Fibroblast of the aortic adventitia (primary cell): Measurements from ENCODE around the gene POLR3G. TPM values are rescaled to one million over a fixed set of nuclear protein-coding genes. Genes with fewer than 3 reads are reported as not detected.

Source experiments
- DNase-seq: peaks from one replicate; pipeline ENCODE4 v3.0.0-alpha.2; 2010; ENCODE audit warnings: low read depth
- H3K4me3 ChIP-seq: 2 replicates; pipeline ENCODE4 v1.5.1; 2011; ENCODE audit warnings: low read depth, mild to moderate bottlenecking, control low read depth, low read length, moderate library complexity
- total RNA-seq: library from RNA; depleted of rRNA; stranded (reverse); fragments of >200 nt; gene quantifications from 2 replicates; pipeline ENCODE4 v1.2.3, GENCODE V29; 2012; ENCODE audit warnings: low replicate concordance
- TF ChIP-seq, protein P1 (sequence below): IDR thresholded peaks from 2 replicates; pipeline ENCODE4 v1.5.1; 2011; ENCODE audit warnings: mild to moderate bottlenecking, low read length, control low read depth, inconsistent platforms; ENCODE audit not compliant: insufficient read depth

Gene POLR3G
- total RNA-seq, 1 donor = 6.7 TPM

DNA sequence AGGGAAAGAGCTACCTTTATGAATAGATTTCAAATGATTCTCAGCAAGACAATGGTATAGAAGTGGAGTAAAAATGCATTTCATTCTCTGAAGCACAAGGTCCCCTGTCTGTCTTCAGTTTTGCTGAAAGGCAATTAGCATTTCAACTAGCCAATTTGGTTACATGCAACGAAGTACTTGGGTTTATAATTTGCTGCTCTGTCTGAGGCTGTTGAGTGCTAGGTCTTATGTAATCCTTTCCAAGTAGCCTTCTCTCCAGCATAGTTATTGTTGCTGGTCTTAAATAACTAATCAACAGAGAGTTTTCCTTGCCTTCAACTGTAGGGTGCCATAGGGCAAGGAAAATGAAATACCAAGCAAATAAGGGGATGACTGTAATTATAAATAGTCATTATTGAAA lies 88.4 kb downstream of the POLR3G start:
- TF ChIP-seq, protein P1, sequence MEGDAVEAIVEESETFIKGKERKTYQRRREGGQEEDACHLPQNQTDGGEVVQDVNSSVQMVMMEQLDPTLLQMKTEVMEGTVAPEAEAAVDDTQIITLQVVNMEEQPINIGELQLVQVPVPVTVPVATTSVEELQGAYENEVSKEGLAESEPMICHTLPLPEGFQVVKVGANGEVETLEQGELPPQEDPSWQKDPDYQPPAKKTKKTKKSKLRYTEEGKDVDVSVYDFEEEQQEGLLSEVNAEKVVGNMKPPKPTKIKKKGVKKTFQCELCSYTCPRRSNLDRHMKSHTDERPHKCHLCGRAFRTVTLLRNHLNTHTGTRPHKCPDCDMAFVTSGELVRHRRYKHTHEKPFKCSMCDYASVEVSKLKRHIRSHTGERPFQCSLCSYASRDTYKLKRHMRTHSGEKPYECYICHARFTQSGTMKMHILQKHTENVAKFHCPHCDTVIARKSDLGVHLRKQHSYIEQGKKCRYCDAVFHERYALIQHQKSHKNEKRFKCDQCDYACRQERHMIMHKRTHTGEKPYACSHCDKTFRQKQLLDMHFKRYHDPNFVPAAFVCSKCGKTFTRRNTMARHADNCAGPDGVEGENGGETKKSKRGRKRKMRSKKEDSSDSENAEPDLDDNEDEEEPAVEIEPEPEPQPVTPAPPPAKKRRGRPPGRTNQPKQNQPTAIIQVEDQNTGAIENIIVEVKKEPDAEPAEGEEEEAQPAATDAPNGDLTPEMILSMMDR = no peak
- H3K4me3 ChIP-seq = no peak overlapping the region
- no peak for DNase-seq

Other genes starting within 250 kb of the POLR3G start
- gene CETN3, start 65.1 kb upstream of the POLR3G start, total RNA-seq = 17.2 and 60.8 TPM in 2 replicates
- 6.4 and 10.3 TPM in 2 replicates for gene MBLAC2, start 93 bp upstream of the POLR3G start, total RNA-seq
- gene LYSMD3, start 54.7 kb downstream of the POLR3G start, total RNA-seq = 8.2 and 25.8 TPM in 2 replicates
- 0.18 and 0.25 TPM in 2 replicates for gene ADGRV1, start 83.9 kb downstream of the POLR3G start, total RNA-seq